ENCODE results near the gene CIT.

Gene CIT

GRCh38 chr12:119666226-119666795 lies 210.8 kb downstream of the CIT start:
- no peak for DNase-seq
- H3K4me1 ChIP-seq: no peaks in the 10 kb centered on the region
- H3K36me3 ChIP-seq: peaks cover 9% of the 10 kb centered on the region
- no peaks in the 10 kb centered on the region for H3K9me3 ChIP-seq
- no peak overlapping the region; the same call in 1 of the 2 replicates for H3K4me3 ChIP-seq (ENCODE audit: low read depth, low read length)
- peaks cover 4% of the 10 kb centered on the region; the same call in 1 of the 2 replicates for H3K27me3 ChIP-seq
- TF ChIP-seq CTCF (IDR thresholded peaks at IDR 0.05; ENCODE audit: low read depth, low read length): no peak

GRCh38 chr12:119665164-119665929 lies 211.8 kb downstream of the CIT start:
- TF ChIP-seq CTCF (IDR thresholded peaks at IDR 0.05; ENCODE audit: low read depth, low read length): no peak
- H3K4me3 ChIP-seq (ENCODE audit: low read depth, low read length): no peak overlapping the region
- H3K4me1 ChIP-seq: no peaks in the 10 kb centered on the region

GRCh38 chr12:119664642-119665041 lies 212.5 kb downstream of the CIT start:
- TF ChIP-seq CTCF (IDR thresholded peaks at IDR 0.05; ENCODE audit: low read depth, low read length): no peak
- Histone ChIP-seq H3K4me1 (no peaks in the 10 kb centered on the region), H3K27me3 (peaks cover 6% of the 10 kb centered on the region; the same call in 1 of the 2 replicates), H3K4me3 (ENCODE audit: low read depth, low read length) (no peak overlapping the region), H3K9me3 (no peaks in the 10 kb centered on the region), H3K36me3 (no peaks in the 10 kb centered on the region)
- DNase-seq: no peak

More at GRCh38 chr12:119665164-119665929, 211.8 kb downstream of the CIT start:
- peaks cover 4% of the 10 kb centered on the region; the same call in 1 of the 2 replicates for H3K36me3 ChIP-seq
- no peak for DNase-seq
- H3K9me3 ChIP-seq: no peaks in the 10 kb centered on the region
- peaks cover 6% of the 10 kb centered on the region; the same call in 1 of the 2 replicates for H3K27me3 ChIP-seq

- no peak for TF ChIP-seq CTCF (IDR thresholded peaks at IDR 0.05; ENCODE audit: low read depth, low read length)
- no peaks in the 10 kb centered on the region for H3K4me1 ChIP-seq
- peaks cover 6% of the 10 kb centered on the region; the same call in 1 of the 2 replicates for H3K27me3 ChIP-seq
- no peaks in the 10 kb centered on the region for H3K36me3 ChIP-seq
- no peak overlapping the region for H3K4me3 ChIP-seq (ENCODE audit: low read depth, low read length)
- H3K9me3 ChIP-seq: no peaks in the 10 kb centered on the region
- no peak for DNase-seq
These were observed 215.2 kb downstream of the CIT start for GRCh38 chr12:119661882-119662281.

- Histone ChIP-seq H3K4me1 (no peaks in the 10 kb centered on the region), H3K4me3 (ENCODE audit: low read depth, low read length) (no peak overlapping the region), H3K27me3 (peaks cover 6% of the 10 kb centered on the region; the same call in 1 of the 2 replicates), H3K36me3 (no peaks in the 10 kb centered on the region), H3K9me3 (no peaks in the 10 kb centered on the region)
- no peak for TF ChIP-seq CTCF (IDR thresholded peaks at IDR 0.05; ENCODE audit: low read depth, low read length)
- DNase-seq: no peak
These were observed 217.0 kb downstream of the CIT start for GRCh38 chr12:119660076-119660475.
